ENCODE measurements around the gene CD160. TPM values are rescaled to one million over a fixed set of nuclear protein-coding genes. Genes with fewer than 3 reads are reported as not detected.

The CD160 gene
- total and polyA plus RNA-seq, 3 donors from 2014 or later = 0.31 to 0.45 TPM; not detected in 1

DNA sequence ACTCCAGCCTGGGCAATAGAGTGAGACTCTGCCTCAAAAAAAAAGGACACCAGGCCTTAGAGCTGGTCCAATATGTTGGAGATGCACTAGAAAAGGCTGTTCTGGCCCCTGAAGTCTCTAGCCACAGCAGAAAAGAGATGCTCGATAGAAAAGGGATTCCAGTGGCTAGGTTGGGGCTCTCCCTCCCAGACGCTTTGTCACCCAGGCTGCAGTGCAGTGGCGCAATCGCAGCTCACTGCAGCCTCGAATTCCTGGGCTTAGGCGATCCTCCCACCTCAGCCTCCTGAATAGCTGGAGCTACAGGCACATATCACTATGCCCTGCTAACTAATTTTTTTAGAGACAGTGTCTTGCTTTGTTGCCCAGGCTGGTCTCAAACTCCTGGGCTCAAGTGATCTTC lies 30.4 kb upstream of the CD160 start:
- H3K9me3 ChIP-seq = no peaks in the 10 kb centered on the region
- no peak for DNase-seq
- TF ChIP-seq, protein P1, sequence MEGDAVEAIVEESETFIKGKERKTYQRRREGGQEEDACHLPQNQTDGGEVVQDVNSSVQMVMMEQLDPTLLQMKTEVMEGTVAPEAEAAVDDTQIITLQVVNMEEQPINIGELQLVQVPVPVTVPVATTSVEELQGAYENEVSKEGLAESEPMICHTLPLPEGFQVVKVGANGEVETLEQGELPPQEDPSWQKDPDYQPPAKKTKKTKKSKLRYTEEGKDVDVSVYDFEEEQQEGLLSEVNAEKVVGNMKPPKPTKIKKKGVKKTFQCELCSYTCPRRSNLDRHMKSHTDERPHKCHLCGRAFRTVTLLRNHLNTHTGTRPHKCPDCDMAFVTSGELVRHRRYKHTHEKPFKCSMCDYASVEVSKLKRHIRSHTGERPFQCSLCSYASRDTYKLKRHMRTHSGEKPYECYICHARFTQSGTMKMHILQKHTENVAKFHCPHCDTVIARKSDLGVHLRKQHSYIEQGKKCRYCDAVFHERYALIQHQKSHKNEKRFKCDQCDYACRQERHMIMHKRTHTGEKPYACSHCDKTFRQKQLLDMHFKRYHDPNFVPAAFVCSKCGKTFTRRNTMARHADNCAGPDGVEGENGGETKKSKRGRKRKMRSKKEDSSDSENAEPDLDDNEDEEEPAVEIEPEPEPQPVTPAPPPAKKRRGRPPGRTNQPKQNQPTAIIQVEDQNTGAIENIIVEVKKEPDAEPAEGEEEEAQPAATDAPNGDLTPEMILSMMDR (IDR thresholded peaks at IDR 0.05) = no peak
- TF ChIP-seq POLR2A (IDR thresholded peaks at IDR 0.05) = no peak
- 94 to 95% methylated on average over 6 of the region's 6 CpGs for WGBS, 2 donors
- no peaks in the 10 kb centered on the region for H3K27me3 ChIP-seq
- H3K4me1 ChIP-seq = no peaks in the 10 kb centered on the region
- no peak overlapping the region for H3K27ac ChIP-seq
- H3K36me3 ChIP-seq (ENCODE audit: low read depth, missing control alignments) = no peaks in the 10 kb centered on the region
- H3K4me3 ChIP-seq = no peak overlapping the region
- intact Hi-C loops (cut with DNase I; ENCODE audit: low total_unique reads) = no loop called here

- 63 to 83% methylated on average over 3 to 6 of the region's 6 CpGs for WGBS, 2 donors
- Histone ChIP-seq H3K27ac (no peak overlapping the region), H3K27me3 (no peaks in the 10 kb centered on the region), H3K36me3 (ENCODE audit: low read depth, missing control alignments) (no peaks in the 10 kb centered on the region), H3K9me3 (no peaks in the 10 kb centered on the region), H3K4me3 (no peak overlapping the region), H3K4me1 (no peaks in the 10 kb centered on the region)
- no peak for DNase-seq
- no peak for TF ChIP-seq POLR2A (IDR thresholded peaks at IDR 0.05)
- TF ChIP-seq, protein P1 (IDR thresholded peaks at IDR 0.05) = no peak
- intact Hi-C loops (cut with DNase I; ENCODE audit: low total_unique reads) = no loop called here
Measured at GRCh38 chr1:145689922-145690321, 29.4 kb upstream of the CD160 start.

DNA sequence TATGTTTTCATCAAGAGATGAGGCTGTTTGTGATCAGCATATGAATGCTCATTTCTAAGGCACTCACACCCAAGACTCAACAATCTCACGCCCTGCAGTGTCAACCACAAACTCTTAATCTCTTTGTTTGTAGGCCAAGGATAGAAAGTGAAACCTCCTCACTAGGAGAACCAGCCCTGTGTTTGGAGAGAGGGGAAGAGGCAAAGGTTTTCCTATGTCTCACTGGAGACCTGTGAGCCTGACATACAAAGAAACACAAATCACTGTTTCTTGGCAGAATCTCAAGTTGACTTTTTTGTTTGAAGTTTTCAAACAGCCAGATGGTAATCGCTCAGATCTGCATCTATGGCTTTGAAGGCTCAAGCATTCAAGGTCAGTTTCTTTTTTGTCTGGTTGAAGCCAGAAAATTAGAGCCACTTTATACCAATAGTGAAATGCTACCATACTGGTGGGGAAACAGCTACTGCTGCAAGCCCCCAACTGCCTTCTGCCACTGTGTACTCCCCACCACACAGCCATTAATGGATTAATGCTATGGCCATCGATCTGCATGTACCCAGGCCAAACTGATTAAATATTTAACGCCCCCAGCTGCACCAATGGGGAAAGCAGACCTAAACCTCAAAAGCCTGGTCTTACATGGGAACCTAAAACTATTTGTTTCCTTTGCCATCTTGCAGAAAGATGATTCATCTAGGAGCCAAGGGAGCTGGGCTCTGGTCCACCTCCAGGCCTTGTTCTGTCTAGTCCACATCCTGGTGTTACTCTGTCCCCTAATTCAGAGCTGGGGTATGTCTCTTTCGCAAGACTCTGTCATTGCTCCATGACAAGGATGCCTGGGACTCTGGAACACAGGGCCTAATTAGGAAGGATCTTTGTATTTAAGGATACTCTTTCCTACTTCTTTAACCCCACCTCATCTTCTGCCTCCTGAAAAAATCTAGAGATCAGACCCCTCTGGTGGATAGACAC lies 28.4 kb upstream of the CD160 start:
- no peak for TF ChIP-seq POLR2A (IDR thresholded peaks at IDR 0.05)
- TF ChIP-seq, protein P1 (IDR thresholded peaks at IDR 0.05) = no peak
- no peaks in the 10 kb centered on the region for H3K27me3 ChIP-seq
- H3K27ac ChIP-seq = no peak overlapping the region
- H3K4me3 ChIP-seq = no peak overlapping the region
- intact Hi-C loops (cut with DNase I; ENCODE audit: low total_unique reads) = no loop called here
- 67 to 75% methylated on average over 5 of the region's 5 CpGs for WGBS, 2 donors
- no peaks in the 10 kb centered on the region for H3K4me1 ChIP-seq
- DNase-seq = no peak
- no peaks in the 10 kb centered on the region for H3K9me3 ChIP-seq
- H3K36me3 ChIP-seq (ENCODE audit: low read depth, missing control alignments) = no peaks in the 10 kb centered on the region

DNA sequence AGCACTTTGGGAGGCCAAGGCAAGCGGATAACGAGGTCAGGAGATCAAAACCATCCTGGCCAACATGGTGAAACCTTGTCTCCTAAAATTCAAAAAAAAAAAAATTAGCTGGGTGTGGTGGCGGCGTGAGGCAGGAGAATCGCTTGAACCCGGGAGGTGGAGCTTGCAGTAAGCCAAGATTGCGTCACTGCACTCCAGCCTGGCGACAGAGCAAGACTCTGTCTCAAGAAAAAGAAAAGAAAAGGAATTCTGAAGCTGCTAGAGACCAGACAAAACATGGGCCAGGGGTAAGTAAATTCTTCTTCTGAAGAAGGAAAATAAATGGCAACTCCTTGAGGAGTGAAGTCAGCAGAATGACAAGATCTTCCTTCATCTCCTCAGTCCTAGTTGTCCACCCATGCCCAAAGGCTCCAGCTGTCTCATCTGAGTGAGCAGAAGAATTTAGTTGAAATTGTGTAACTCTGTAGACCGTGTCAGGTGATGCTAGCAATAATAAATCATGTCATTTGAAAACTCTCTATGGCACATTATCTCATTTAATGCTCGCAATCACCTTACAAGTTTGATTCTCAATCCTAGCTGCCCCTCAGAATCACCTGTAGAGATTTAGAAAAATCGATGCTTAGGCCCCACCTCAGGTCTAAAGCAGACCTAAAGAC lies 26.4 kb upstream of the CD160 start:
- Histone ChIP-seq H3K27ac (no peak overlapping the region), H3K4me3 (no peak overlapping the region), H3K4me1 (no peaks in the 10 kb centered on the region), H3K36me3 (ENCODE audit: low read depth, missing control alignments) (no peaks in the 10 kb centered on the region), H3K9me3 (no peaks in the 10 kb centered on the region), H3K27me3 (no peaks in the 10 kb centered on the region)
- intact Hi-C loops (cut with DNase I; ENCODE audit: low total_unique reads) = no loop called here
- TF ChIP-seq, protein P1 (IDR thresholded peaks at IDR 0.05) = no peak
- TF ChIP-seq POLR2A (IDR thresholded peaks at IDR 0.05) = no peak
- WGBS, 2 donors = 88 to 90% methylated on average over 11 of the region's 11 CpGs
- no peak for DNase-seq

Data from testis (tissue), 3 donors.